H1 (cell line): ENCODE results near the gene GPR139. TPM values are rescaled to one million over a fixed set of nuclear protein-coding genes. Genes with fewer than 3 reads are reported as not detected.
A peak's percentile ranks its signal among the peaks of the same experiment; 100 is the strongest.

Experiments
- E2F6 ChIP-seq: IDR thresholded peaks from 2 replicates; pipeline ENCODE4 v1.6.1; 2012; ENCODE audit warnings: inconsistent platforms
- polyA plus RNA-seq, 7 experiments: library from polyadenylated mRNA; depleted of rRNA in 3 of 7; stranded (reverse) in 5 of 7; unstranded in 2 of 7; fragments of >200 nt in 5 of 7; fragments of 200-250 nt in 2 of 7; gene quantifications; 1 replicate in 5 of 7; 2 replicates in 1 of 7; 4 replicates in 1 of 7; pipeline versions ENCODE4 v1.2.1 to v1.2.3, GENCODE V29; 2011 to 2013; ENCODE audit warnings: missing spikeins in 2 of 7, mixed read lengths in 2 of 7
- total RNA-seq: library from RNA; stranded (reverse); fragmentation: NEBNext Ultra II Directional; extraction: Animal tissue kit (Norgen Biotek cat#: 25700); gene quantifications from 2 replicates; pipeline ENCODE4 v1.2.1, GENCODE V29; 2021

GPR139 gene
- total and polyA plus RNA-seq, 2 of the 8 experiments (the other 6 are each of a cell fraction or from before 2014, with no cell fraction given): 0.84 to 2.2 TPM

- peak; percentile 60; the same call in 1 of the 2 replicates for TF ChIP-seq E2F6
These were observed 82.1 kb downstream of the GPR139 start (continued) for GRCh38 chr16:19991614-19992013.
